Activated naive CD4-positive, alpha-beta T cell treated with anti-CD3 and anti-CD28 coated beads, Interleukin-2, amount 50 U/mL, for 72 hours (primary cell): Measurements from ENCODE around the gene LMTK2. TPM values are rescaled to one million over a fixed set of nuclear protein-coding genes. Genes with fewer than 3 reads are reported as not detected.

Experiments used
- ATAC-seq, 2 donors: fragments of 150-1000 bp; cut with Tn5 transposase; 2 replicates each; pipeline ENCODE4 v1.10.0; 2021; ENCODE audit warnings: mild to moderate bottlenecking in 2 of 2, moderate library complexity in 2 of 2
- DNase-seq, 2 donors: peaks; one replicate each; pipeline ENCODE4 v3.0.0; 2021 to 2022; ENCODE audit warnings: low spot score in 2 of 2
- H3K27ac Mint-ChIP-seq, 2 donors: one replicate each; pipeline ENCODE4 v1.8.0; 2022; ENCODE audit warnings: mild to moderate bottlenecking in 2 of 2, mixed read lengths in 2 of 2
- H3K36me3 Mint-ChIP-seq, 2 donors: one replicate each; pipeline ENCODE4 v1.8.0; 2022; ENCODE audit warnings: mixed read lengths in 2 of 2
- H3K9me3 Mint-ChIP-seq, 2 donors: one replicate each; pipeline ENCODE4 v1.8.0; 2022; ENCODE audit warnings: mixed read lengths in 2 of 2
- total RNA-seq, 2 donors: library from RNA; stranded (reverse); gene quantifications; one replicate each; pipeline ENCODE4 v1.2.3, GENCODE V29; 2022

The LMTK2 gene
- 10 to 100 TPM; 10.8 to 14.9 TPM for total RNA-seq

GRCh38 chr7:98106647-98107312 lies at the start of gene LMTK2:
TSS of gene LMTK2 (plus strand) at chr7:98106862. CDS start at chr7:98107178, 316 bp downstream.
- DNase-seq (peak; percentile 96 to 99), ATAC-seq (peak; percentile 97 to 99)
- H3K9me3 Mint-ChIP-seq: peaks cover 0 to 4% of the 10 kb centered on the region in 2 donors
- H3K36me3 Mint-ChIP-seq: peaks cover 0 to 4% of the 10 kb centered on the region in 2 donors
- H3K27ac Mint-ChIP-seq: peak within 1 kb of the TSS; percentile 91 to 94

GRCh38 chr7:98057157-98057556 lies 49.5 kb upstream of the LMTK2 start:
- no peak for ATAC-seq
- no peak for DNase-seq
- H3K27ac Mint-ChIP-seq: no peak overlapping the region
- H3K9me3 Mint-ChIP-seq: no peaks in the 10 kb centered on the region
- H3K36me3 Mint-ChIP-seq: no peaks in the 10 kb centered on the region

GRCh38 chr7:98058186-98058585 lies 48.5 kb upstream of the LMTK2 start:
- H3K27ac Mint-ChIP-seq: no peak overlapping the region
- no peaks in the 10 kb centered on the region for H3K9me3 Mint-ChIP-seq

GRCh38 chr7:98064233-98064632 lies 42.4 kb upstream of the LMTK2 start:
- Mint-ChIP-seq H3K27ac (no peak overlapping the region), H3K36me3 (no peaks in the 10 kb centered on the region), H3K9me3 (no peaks in the 10 kb centered on the region)
- ATAC-seq: no peak
- no peak for DNase-seq

More at GRCh38 chr7:98058186-98058585, 48.5 kb upstream of the LMTK2 start:
- DNase-seq: no peak
- no peaks in the 10 kb centered on the region for H3K36me3 Mint-ChIP-seq
- ATAC-seq: no peak

- DNase-seq (no peak), ATAC-seq (no peak)
- Mint-ChIP-seq H3K36me3 (no peaks in the 10 kb centered on the region), H3K9me3 (no peaks in the 10 kb centered on the region), H3K27ac (no peak overlapping the region)
These were observed 40.5 kb upstream of the LMTK2 start for GRCh38 chr7:98066208-98066607.

- no peak for DNase-seq
These were observed 39.6 kb upstream of the LMTK2 start for GRCh38 chr7:98066934-98067507.

GRCh38 chr7:98073047-98073446 lies 33.6 kb upstream of the LMTK2 start:
- no peak for ATAC-seq
- no peak overlapping the region for H3K27ac Mint-ChIP-seq
- no peak for DNase-seq
- H3K9me3 Mint-ChIP-seq: no peaks in the 10 kb centered on the region
- H3K36me3 Mint-ChIP-seq: no peaks in the 10 kb centered on the region

More at GRCh38 chr7:98066934-98067507, 39.6 kb upstream of the LMTK2 start:
- Mint-ChIP-seq H3K9me3 (no peaks in the 10 kb centered on the region), H3K36me3 (no peaks in the 10 kb centered on the region), H3K27ac (no peak overlapping the region)
- no peak for ATAC-seq

- DNase-seq: no peak
- no peak overlapping the region for H3K27ac Mint-ChIP-seq
- H3K9me3 Mint-ChIP-seq: no peaks in the 10 kb centered on the region
- no peak for ATAC-seq
- no peaks in the 10 kb centered on the region for H3K36me3 Mint-ChIP-seq
These were observed 30.9 kb upstream of the LMTK2 start for GRCh38 chr7:98075801-98076200.

- DNase-seq: no peak
- Mint-ChIP-seq H3K9me3 (no peaks in the 10 kb centered on the region), H3K36me3 (no peaks in the 10 kb centered on the region), H3K27ac (no peak overlapping the region)
- ATAC-seq: no peak
These were observed 28.9 kb upstream of the LMTK2 start for GRCh38 chr7:98077762-98078161.

- no peak for DNase-seq
- Mint-ChIP-seq H3K27ac (no peak overlapping the region), H3K9me3 (no peaks in the 10 kb centered on the region), H3K36me3 (no peaks in the 10 kb centered on the region)
- no peak for ATAC-seq
These were observed 28.3 kb upstream of the LMTK2 start for GRCh38 chr7:98078197-98078870.

- Mint-ChIP-seq H3K36me3 (no peaks in the 10 kb centered on the region), H3K9me3 (no peaks in the 10 kb centered on the region), H3K27ac (no peak overlapping the region)
- ATAC-seq (no peak), DNase-seq (no peak)
These were observed 26.6 kb upstream of the LMTK2 start for GRCh38 chr7:98079891-98080648.

GRCh38 chr7:98081319-98081718 lies 25.3 kb upstream of the LMTK2 start:
- H3K27ac Mint-ChIP-seq: no peak overlapping the region
- DNase-seq (no peak), ATAC-seq (no peak)
- no peaks in the 10 kb centered on the region for H3K9me3 Mint-ChIP-seq
- H3K36me3 Mint-ChIP-seq: no peaks in the 10 kb centered on the region

GRCh38 chr7:98084631-98085030 lies 22.0 kb upstream of the LMTK2 start:
- DNase-seq (no peak), ATAC-seq (no peak)
- Mint-ChIP-seq H3K27ac (no peak overlapping the region), H3K9me3 (no peaks in the 10 kb centered on the region), H3K36me3 (no peaks in the 10 kb centered on the region)

GRCh38 chr7:98085674-98086073 lies 21.0 kb upstream of the LMTK2 start:
- peak overlapping the region in 1 of 2 donors; percentile 69 for H3K27ac Mint-ChIP-seq
- H3K9me3 Mint-ChIP-seq: no peaks in the 10 kb centered on the region
- no peaks in the 10 kb centered on the region for H3K36me3 Mint-ChIP-seq
- ATAC-seq (no peak), DNase-seq (no peak)

GRCh38 chr7:98086281-98086718 lies 20.4 kb upstream of the LMTK2 start:
- Mint-ChIP-seq H3K36me3 (no peaks in the 10 kb centered on the region), H3K27ac (no peak overlapping the region), H3K9me3 (peaks cover 0 to 3% of the 10 kb centered on the region in 2 donors)
- ATAC-seq: no peak
- DNase-seq: no peak

- no peak for ATAC-seq
- H3K9me3 Mint-ChIP-seq: peaks cover 0 to 4% of the 10 kb centered on the region in 2 donors
- H3K27ac Mint-ChIP-seq: no peak overlapping the region
- no peak for DNase-seq
- H3K36me3 Mint-ChIP-seq: no peaks in the 10 kb centered on the region
These were observed 18.6 kb upstream of the LMTK2 start for GRCh38 chr7:98088109-98088508.

- DNase-seq (no peak), ATAC-seq (no peak)
- Mint-ChIP-seq H3K36me3 (no peaks in the 10 kb centered on the region), H3K9me3 (peaks cover 4% of the 10 kb centered on the region in 2 donors), H3K27ac (no peak overlapping the region)
These were observed 16.5 kb upstream of the LMTK2 start for GRCh38 chr7:98090116-98090515.
